ENCODE results near the gene KIAA1217.

The KIAA1217 gene

DNA sequence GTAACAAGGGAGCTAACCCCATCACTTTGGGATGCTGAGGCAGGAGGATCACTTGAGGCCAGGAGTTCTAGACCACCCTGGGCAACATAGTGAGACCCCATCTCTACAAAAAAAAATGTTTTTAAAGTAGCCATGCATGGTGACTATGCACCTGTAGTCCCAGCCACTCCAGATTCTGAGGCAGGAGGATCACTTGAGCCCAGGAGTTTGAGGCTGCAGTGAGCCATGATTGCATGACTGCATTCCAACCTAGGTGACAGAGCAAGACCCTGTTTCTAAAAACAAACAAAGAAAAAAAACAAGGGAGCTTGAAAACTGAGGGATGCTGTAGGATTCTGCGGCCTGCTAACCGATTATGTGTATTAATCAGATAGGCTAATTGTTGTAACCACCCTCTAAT is 4.9 kb downstream of the KIAA1217 start (continued):
- TF ChIP-seq, protein P1, sequence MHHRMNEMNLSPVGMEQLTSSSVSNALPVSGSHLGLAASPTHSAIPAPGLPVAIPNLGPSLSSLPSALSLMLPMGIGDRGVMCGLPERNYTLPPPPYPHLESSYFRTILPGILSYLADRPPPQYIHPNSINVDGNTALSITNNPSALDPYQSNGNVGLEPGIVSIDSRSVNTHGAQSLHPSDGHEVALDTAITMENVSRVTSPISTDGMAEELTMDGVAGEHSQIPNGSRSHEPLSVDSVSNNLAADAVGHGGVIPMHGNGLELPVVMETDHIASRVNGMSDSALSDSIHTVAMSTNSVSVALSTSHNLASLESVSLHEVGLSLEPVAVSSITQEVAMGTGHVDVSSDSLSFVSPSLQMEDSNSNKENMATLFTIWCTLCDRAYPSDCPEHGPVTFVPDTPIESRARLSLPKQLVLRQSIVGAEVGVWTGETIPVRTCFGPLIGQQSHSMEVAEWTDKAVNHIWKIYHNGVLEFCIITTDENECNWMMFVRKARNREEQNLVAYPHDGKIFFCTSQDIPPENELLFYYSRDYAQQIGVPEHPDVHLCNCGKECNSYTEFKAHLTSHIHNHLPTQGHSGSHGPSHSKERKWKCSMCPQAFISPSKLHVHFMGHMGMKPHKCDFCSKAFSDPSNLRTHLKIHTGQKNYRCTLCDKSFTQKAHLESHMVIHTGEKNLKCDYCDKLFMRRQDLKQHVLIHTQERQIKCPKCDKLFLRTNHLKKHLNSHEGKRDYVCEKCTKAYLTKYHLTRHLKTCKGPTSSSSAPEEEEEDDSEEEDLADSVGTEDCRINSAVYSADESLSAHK (tag by site-specific recombination; IDR thresholded peaks at IDR 0.05): no peak
- no peak for TF ChIP-seq ZNF571 (tag by site-specific recombination; IDR thresholded peaks at IDR 0.05)
- no peak for TF ChIP-seq SP3 (tag by site-specific recombination; IDR thresholded peaks at IDR 0.05)
- TF ChIP-seq, protein P2, sequence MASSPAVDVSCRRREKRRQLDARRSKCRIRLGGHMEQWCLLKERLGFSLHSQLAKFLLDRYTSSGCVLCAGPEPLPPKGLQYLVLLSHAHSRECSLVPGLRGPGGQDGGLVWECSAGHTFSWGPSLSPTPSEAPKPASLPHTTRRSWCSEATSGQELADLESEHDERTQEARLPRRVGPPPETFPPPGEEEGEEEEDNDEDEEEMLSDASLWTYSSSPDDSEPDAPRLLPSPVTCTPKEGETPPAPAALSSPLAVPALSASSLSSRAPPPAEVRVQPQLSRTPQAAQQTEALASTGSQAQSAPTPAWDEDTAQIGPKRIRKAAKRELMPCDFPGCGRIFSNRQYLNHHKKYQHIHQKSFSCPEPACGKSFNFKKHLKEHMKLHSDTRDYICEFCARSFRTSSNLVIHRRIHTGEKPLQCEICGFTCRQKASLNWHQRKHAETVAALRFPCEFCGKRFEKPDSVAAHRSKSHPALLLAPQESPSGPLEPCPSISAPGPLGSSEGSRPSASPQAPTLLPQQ (tag by site-specific recombination; IDR thresholded peaks at IDR 0.05): no peak
- no peak for TF ChIP-seq ZFP69B (tag by site-specific recombination; IDR thresholded peaks at IDR 0.05)
- TF ChIP-seq, protein P3, sequence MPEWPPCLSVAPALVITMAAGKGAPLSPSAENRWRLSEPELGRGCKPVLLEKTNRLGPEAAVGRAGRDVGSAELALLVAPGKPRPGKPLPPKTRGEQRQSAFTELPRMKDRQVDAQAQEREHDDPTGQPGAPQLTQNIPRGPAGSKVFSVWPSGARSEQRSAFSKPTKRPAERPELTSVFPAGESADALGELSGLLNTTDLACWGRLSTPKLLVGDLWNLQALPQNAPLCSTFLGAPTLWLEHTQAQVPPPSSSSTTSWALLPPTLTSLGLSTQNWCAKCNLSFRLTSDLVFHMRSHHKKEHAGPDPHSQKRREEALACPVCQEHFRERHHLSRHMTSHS (tag by site-specific recombination; IDR thresholded peaks at IDR 0.05): no peak
- TF ChIP-seq ZNF423 (tag by site-specific recombination; IDR thresholded peaks at IDR 0.05): no peak

DNA sequence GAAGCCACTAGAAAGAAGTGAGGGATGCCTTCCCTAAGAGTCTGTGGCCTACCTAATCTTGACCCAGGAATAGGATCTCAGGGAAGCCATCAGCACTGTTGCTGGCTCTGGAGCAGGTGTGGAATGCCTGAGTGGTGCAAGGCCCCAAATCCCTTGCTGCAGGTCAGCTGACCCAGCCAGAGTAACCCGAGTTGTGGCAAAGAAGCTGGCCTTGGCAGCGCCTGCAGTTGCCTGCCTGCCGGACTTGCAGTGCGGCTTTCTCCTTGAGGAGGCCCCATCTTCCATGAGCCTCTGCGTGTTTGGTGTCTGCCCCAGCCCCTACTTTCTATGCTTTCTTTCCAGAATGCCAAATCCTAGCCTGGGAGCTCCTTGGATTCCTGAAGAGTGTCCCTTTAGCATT is 5.8 kb downstream of the KIAA1217 start:
- ChIA-PET POLR2A (no interaction called here), CTCF (interaction anchor here (0.6 to 0.7 kb wide), 2 partner anchors 203 to 272 kb away, joined by 3 read pairs; no protein-coding TSS in a partner anchor)
- peaks cover 5% of the 10 kb centered on the region; the same call in 1 of the 2 replicates for H3K4me1 ChIP-seq (ENCODE audit: control insufficient read depth, insufficient read depth, low read length)
- H3K9me3 ChIP-seq (ENCODE audit: control insufficient read depth, insufficient read depth, low read depth, low read length): no peaks in the 10 kb centered on the region
- no peak overlapping the region for H3K4me3 ChIP-seq (ENCODE audit: low read depth, low read length)
- peaks cover 0 to under 1% of the 10 kb centered on the region in 2 experiments; a peak in 1 of 3 replicates for H3K36me3 ChIP-seq (ENCODE audit: control insufficient read depth in 2 of 2, insufficient read depth in 1 of 2, low read length in 2 of 2)
- no peak overlapping the region for H3K27ac ChIP-seq (ENCODE audit: extremely low read depth, low read depth, low read length)
- TF ChIP-seq SP7 (tag by site-specific recombination; IDR thresholded peaks at IDR 0.05) (no peak), ZNF174 (tag by site-specific recombination; IDR thresholded peaks at IDR 0.05) (no peak), ZNF555 (tag by site-specific recombination; conservative IDR thresholded peaks at IDR 0.05) (no peak), MYNN (tag by site-specific recombination; IDR thresholded peaks at IDR 0.05; ENCODE audit: borderline replicate concordance) (no peak), ZNF404 (tag by site-specific recombination; IDR thresholded peaks at IDR 0.05) (no peak), ZNF621 (tag by site-specific recombination; IDR thresholded peaks at IDR 0.05) (no peak), TCF7L2 (IDR thresholded peaks at IDR 0.05; ENCODE audit: borderline replicate concordance, low read depth, low read length) (no peak), ZNF341 (tag by site-specific recombination; IDR thresholded peaks at IDR 0.05; ENCODE audit: low read depth) (no peak), HOXD13 (CRISPR knock-in tag; IDR thresholded peaks at IDR 0.05; ENCODE audit: borderline replicate concordance) (no peak), ZNF843 (tag by site-specific recombination; IDR thresholded peaks at IDR 0.05) (no peak), ZNF138 (tag by site-specific recombination; IDR thresholded peaks at IDR 0.05; ENCODE audit: borderline replicate concordance) (no peak), ZNF350 (tag by site-specific recombination; IDR thresholded peaks at IDR 0.05) (no peak), ZNF202 (tag by site-specific recombination; IDR thresholded peaks at IDR 0.05; ENCODE audit: borderline replicate concordance) (no peak), ZNF114 (tag by site-specific recombination; IDR thresholded peaks at IDR 0.05) (no peak)
- TF ChIP-seq, protein P4, sequence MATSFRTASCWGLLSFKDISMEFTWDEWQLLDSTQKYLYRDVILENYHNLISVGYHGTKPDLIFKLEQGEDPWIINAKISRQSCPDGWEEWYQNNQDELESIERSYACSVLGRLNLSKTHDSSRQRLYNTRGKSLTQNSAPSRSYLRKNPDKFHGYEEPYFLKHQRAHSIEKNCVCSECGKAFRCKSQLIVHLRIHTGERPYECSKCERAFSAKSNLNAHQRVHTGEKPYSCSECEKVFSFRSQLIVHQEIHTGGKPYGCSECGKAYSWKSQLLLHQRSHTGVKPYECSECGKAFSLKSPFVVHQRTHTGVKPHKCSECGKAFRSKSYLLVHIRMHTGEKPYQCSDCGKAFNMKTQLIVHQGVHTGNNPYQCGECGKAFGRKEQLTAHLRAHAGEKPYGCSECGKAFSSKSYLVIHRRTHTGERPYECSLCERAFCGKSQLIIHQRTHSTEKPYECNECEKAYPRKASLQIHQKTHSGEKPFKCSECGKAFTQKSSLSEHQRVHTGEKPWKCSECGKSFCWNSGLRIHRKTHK (tag by site-specific recombination; IDR thresholded peaks at IDR 0.05): no peak
- TF ChIP-seq, protein P5, sequence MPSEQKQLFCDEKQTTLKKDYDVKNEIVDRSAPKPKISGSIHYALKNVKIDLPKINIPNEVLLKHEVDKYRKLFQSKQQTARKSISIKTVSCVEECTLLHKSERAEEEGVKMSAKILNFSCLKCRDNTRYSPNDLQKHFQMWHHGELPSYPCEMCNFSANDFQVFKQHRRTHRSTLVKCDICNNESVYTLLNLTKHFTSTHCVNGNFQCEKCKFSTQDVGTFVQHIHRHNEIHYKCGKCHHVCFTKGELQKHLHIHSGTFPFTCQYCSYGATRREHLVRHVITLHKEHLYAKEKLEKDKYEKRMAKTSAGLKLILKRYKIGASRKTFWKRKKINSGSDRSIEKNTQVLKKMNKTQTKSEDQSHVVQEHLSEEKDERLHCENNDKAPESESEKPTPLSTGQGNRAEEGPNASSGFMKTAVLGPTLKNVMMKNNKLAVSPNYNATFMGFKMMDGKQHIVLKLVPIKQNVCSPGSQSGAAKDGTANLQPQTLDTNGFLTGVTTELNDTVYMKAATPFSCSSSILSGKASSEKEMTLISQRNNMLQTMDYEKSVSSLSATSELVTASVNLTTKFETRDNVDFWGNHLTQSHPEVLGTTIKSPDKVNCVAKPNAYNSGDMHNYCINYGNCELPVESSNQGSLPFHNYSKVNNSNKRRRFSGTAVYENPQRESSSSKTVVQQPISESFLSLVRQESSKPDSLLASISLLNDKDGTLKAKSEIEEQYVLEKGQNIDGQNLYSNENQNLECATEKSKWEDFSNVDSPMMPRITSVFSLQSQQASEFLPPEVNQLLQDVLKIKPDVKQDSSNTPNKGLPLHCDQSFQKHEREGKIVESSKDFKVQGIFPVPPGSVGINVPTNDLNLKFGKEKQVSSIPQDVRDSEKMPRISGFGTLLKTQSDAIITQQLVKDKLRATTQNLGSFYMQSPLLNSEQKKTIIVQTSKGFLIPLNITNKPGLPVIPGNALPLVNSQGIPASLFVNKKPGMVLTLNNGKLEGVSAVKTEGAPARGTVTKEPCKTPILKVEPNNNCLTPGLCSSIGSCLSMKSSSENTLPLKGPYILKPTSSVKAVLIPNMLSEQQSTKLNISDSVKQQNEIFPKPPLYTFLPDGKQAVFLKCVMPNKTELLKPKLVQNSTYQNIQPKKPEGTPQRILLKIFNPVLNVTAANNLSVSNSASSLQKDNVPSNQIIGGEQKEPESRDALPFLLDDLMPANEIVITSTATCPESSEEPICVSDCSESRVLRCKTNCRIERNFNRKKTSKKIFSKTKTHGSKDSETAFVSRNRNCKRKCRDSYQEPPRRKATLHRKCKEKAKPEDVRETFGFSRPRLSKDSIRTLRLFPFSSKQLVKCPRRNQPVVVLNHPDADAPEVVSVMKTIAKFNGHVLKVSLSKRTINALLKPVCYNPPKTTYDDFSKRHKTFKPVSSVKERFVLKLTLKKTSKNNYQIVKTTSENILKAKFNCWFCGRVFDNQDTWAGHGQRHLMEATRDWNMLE (tag by site-specific recombination; conservative IDR thresholded peaks at IDR 0.05; ENCODE audit: low read depth): no peak
